GM10266 (cell line): ENCODE measurements around the gene PRR19.
A peak's percentile ranks its signal among the peaks of the same experiment; 100 is the strongest.
"Not testable (repeated sequence)": the region's sequence is repeated elsewhere in the genome, so short reads cannot be mapped to it uniquely, and the experiment has no call there.

Experiments
- DNase-seq: peaks from one replicate; pipeline ENCODE4 v3.0.0; 2012; ENCODE audit errors: extremely low spot score
- TF ChIP-seq, protein P1 (sequence below): IDR thresholded peaks from 2 replicates; pipeline ENCODE4 v1.5.1; 2012; ENCODE audit warnings: mild to moderate bottlenecking, low read depth; ENCODE audit not compliant: control insufficient read depth, insufficient read depth; ENCODE audit errors: missing control alignments

PRR19 gene

GRCh38 chr19:42335374-42335936 is 33.5 kb downstream of the PRR19 start:
- TF ChIP-seq, protein P1, sequence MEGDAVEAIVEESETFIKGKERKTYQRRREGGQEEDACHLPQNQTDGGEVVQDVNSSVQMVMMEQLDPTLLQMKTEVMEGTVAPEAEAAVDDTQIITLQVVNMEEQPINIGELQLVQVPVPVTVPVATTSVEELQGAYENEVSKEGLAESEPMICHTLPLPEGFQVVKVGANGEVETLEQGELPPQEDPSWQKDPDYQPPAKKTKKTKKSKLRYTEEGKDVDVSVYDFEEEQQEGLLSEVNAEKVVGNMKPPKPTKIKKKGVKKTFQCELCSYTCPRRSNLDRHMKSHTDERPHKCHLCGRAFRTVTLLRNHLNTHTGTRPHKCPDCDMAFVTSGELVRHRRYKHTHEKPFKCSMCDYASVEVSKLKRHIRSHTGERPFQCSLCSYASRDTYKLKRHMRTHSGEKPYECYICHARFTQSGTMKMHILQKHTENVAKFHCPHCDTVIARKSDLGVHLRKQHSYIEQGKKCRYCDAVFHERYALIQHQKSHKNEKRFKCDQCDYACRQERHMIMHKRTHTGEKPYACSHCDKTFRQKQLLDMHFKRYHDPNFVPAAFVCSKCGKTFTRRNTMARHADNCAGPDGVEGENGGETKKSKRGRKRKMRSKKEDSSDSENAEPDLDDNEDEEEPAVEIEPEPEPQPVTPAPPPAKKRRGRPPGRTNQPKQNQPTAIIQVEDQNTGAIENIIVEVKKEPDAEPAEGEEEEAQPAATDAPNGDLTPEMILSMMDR, result no peak
- DNase-seq, result no peak

- TF ChIP-seq, protein P1, result no peak
- DNase-seq, result no peak
These were observed 34.0 kb downstream of the PRR19 start for GRCh38 chr19:42335971-42336370.

DNA sequence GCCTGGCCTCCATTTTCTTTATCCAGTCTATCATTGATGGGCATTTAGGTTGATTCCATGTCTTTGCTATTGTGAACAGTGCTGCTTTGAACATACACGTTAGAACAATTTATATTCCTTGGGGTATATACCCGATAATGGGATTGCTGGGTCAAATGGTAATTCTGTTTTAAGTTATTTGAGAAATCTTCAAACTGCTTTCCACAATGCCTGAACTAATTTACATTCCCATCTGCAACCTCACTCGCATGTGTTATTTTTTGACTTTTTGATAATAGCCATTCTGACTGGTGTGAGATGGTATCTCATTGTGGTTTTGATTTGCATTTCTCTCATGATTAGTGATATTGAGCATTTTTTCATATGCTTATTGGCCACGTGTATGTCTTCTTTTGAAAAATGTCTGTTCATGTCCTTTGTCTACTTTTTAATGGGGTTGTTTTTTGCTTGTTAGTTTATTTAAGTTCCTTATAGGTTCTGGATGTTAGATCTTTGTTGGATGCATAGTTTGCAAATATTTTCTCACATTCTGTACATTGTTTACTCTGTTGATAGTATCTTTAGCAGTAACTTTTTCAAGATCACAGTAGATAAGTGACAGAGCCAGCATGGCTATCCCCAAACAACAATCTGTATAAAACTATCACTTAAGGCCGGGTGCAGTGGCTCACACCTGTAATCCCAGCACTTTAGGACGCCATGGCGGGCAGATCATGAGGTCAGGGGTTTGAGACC is 37.4 kb downstream of the PRR19 start:
- not testable (repeated sequence) for DNase-seq

DNA sequence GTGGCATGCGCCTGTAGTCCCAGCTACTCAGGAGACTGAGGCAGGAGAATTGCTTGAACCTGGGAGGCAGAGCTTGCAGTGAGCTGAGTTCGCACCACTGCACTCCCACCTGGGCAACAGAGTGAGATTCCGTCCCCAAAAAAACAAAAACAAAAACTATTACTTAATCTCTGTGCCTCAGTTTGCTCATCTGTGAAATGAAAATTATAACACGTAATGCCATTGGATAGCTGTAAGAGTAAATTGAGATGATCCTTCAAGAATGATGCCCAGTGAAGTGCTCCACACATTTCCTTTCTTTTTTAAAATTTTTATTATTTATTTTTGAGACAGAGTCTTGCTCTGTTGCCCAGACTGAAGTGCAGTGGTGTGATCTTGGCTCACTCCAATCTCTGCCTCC is 38.0 kb downstream of the PRR19 start:
- not testable (repeated sequence) for DNase-seq

DNA sequence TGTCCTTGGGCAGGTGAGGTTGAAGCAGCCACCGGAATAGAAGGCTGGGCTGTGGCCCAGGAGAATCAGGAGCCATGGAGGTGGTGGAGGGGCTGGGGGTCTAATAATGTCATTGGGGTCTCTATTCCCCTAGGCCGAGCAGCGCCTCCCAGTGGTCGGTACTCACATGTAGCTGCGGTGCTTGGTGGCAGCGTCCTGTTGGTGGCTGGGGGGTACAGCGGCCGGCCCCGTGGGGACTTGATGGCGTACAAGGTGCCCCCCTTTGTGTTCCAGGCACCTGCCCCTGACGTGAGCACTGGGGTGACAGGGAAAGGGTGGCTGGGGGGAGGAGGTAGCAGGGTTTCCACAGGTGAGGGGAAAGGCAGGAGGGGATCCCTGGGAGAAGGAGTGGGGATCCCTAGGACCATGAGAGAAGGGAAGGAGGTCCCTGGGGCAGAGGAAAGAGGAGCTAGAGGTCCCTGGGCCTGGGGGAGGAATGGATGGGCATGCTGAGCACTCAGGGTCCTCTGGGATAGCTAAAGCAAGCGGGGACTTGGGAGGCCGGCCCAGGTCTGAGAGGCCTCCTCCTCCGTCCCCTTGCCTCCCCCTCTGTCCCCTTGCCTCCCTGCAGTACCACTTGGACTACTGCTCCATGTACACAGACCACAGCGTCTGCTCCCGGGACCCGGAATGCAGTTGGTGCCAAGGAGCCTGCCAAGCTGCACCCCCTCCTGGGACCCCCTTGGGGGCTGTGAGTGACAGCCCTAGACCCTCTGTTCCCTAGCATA is 41.6 kb downstream of the PRR19 start:
- no peak for DNase-seq
- TF ChIP-seq, protein P1, result peak; percentile 4

DNA sequence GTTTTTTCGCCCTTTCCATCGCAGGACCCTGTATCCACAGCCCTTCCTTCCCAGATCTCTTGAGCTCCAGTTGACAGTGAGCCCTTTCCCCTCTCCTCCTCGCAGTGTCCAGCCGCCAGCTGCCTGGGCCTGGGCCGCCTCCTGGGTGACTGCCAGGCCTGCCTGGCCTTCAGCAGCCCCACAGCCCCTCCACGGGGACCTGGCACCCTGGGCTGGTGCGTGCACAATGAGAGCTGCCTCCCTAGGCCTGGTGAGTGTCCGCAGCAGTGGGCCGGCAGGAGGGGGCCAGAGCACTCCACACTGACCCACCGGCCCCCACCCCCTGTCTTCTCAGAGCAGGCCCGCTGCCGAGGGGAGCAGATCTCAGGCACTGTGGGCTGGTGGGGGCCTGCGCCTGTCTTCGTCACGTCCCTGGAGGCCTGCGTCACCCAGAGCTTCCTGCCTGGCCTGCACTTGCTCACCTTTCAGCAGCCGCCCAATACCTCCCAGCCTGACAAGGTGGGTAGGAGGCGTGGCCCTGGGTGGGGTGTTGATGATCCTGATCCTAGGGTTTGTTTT is 42.5 kb downstream of the PRR19 start:
- DNase-seq, result no peak
- TF ChIP-seq, protein P1, result no peak

DNA sequence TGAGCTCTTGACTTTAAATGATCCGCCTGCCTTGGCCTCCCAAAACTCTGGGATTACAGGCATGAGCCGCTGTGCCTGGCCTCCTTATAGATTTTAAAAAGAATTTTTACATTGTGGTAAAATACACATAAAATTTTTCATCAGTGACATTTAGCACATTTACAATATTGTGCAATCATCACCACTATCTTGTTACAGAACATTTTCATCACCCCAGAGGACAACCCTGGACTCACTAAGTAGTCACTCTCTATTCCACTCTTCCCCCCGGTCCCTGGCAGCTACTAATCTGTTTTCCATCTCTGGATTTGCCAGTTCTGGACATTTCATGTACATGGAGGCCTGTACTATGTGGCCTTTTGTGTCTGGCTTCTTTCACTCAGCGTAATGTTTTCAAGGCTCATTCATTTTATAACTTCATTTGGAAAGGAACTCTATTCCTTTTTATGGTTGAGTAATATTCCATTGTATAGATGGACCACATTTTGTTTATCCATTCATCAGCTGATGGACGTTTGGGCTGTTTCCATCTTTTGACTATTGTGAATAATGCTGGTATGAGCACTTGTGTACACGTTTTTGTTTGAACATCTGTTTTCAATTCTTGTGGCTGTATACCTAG is 43.4 kb downstream of the PRR19 start:
- no peak for DNase-seq
- TF ChIP-seq, protein P1, result no peak

DNA sequence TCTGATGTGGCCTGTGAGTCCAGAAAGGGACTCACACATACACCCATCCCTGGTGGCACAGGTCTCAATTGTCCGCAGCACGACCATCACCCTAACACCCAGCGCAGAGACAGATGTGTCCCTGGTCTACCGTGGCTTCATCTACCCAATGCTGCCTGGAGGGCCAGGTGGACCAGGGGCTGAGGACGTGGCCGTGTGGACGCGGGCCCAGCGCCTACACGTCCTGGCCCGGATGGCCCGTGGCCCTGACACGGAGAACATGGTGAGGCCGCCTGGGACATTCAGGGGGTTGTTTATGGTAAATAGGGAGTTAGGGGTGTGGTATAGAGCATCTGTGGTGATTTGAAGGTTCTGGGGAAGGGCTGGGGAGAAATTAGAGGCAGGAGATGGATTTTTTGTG is 46.3 kb downstream of the PRR19 start:
- TF ChIP-seq, protein P1, result no peak
- DNase-seq, result no peak
